ENCODE data around the gene HSDL1.

Gene HSDL1

GRCh38 chr16:84090211-84090610 lies 54.8 kb downstream of the HSDL1 start:
- Histone ChIP-seq H3K4me3 (ENCODE audit: low read length) (no peak overlapping the region), H3K27ac (ENCODE audit: low read length) (no peak overlapping the region), H3K79me2 (ENCODE audit: low read length) (no peaks in the 10 kb centered on the region), H3K9me3 (ENCODE audit: insufficient read depth, low read length) (no peaks in the 10 kb centered on the region), H3K9ac (ENCODE audit: low read length) (no peak overlapping the region), H3K27me3 (ENCODE audit: low read depth, low read length) (peaks cover 23% of the 10 kb centered on the region), H3K4me1 (ENCODE audit: low read length) (peaks cover 47% of the 10 kb centered on the region), H3K36me3 (replicated peaks; ENCODE audit: low read depth, low read length) (peaks cover 72% of the 10 kb centered on the region), H4K20me1 (ENCODE audit: insufficient read depth, low read length) (peaks cover 65% of the 10 kb centered on the region), H2AFZ (ENCODE audit: low read depth, low read length) (no peak overlapping the region), H3K4me2 (ENCODE audit: low read length) (no peak overlapping the region)
- TF ChIP-seq EZH2phosphoT487 (IDR thresholded peaks at IDR 0.05; ENCODE audit: low read depth): no peak
- TF ChIP-seq CTCF (IDR thresholded peaks at IDR 0.05; ENCODE audit: low read depth, low read length): no peak

- Histone ChIP-seq H3K27me3 (ENCODE audit: low read depth, low read length) (peaks cover 23% of the 10 kb centered on the region), H3K9ac (ENCODE audit: low read length) (no peak overlapping the region), H3K27ac (ENCODE audit: low read length) (no peak overlapping the region), H3K36me3 (replicated peaks; ENCODE audit: low read depth, low read length) (peaks cover 69% of the 10 kb centered on the region), H3K9me3 (ENCODE audit: insufficient read depth, low read length) (no peaks in the 10 kb centered on the region), H3K4me2 (ENCODE audit: low read length) (peak overlapping the region; percentile 37), H3K4me1 (ENCODE audit: low read length) (peaks cover 52% of the 10 kb centered on the region), H3K79me2 (ENCODE audit: low read length) (no peaks in the 10 kb centered on the region), H3K4me3 (ENCODE audit: low read length) (0 out of 2 replicates have a peak overlapping the region, but pooled peaks have one; percentile 14), H4K20me1 (ENCODE audit: insufficient read depth, low read length) (peaks cover 69% of the 10 kb centered on the region), H2AFZ (ENCODE audit: low read depth, low read length) (no peak overlapping the region)
- peak; percentile 35 for TF ChIP-seq CTCF (IDR thresholded peaks at IDR 0.05; ENCODE audit: low read depth, low read length)
- TF ChIP-seq EZH2phosphoT487 (IDR thresholded peaks at IDR 0.05; ENCODE audit: low read depth): 0 out of 2 replicates have a peak, but pooled peaks have one; percentile 38
Measured at GRCh38 chr16:84088695-84089395, 56.1 kb downstream of the HSDL1 start.

- no peaks in the 10 kb centered on the region for H3K9me3 ChIP-seq (ENCODE audit: insufficient read depth, low read length)
- H4K20me1 ChIP-seq (ENCODE audit: insufficient read depth, low read length): peaks cover 73% of the 10 kb centered on the region
- TF ChIP-seq CTCF (IDR thresholded peaks at IDR 0.05; ENCODE audit: low read depth, low read length) (no peak), EZH2phosphoT487 (IDR thresholded peaks at IDR 0.05; ENCODE audit: low read depth) (no peak; the same call in 1 of the 2 replicates)
- H3K79me2 ChIP-seq (ENCODE audit: low read length): no peaks in the 10 kb centered on the region
- no peak overlapping the region for H3K9ac ChIP-seq (ENCODE audit: low read length)
- no peak overlapping the region for H3K4me3 ChIP-seq (ENCODE audit: low read length)
- H3K36me3 ChIP-seq (replicated peaks; ENCODE audit: low read depth, low read length): peaks cover 63% of the 10 kb centered on the region
- H3K4me1 ChIP-seq (ENCODE audit: low read length): peaks cover 52% of the 10 kb centered on the region
- H3K27ac ChIP-seq (ENCODE audit: low read length): no peak overlapping the region
- H3K4me2 ChIP-seq (ENCODE audit: low read length): peak overlapping the region; percentile 8; the same call in 1 of the 2 replicates
- no peak overlapping the region for H2AFZ ChIP-seq (ENCODE audit: low read depth, low read length)
- peaks cover 23% of the 10 kb centered on the region for H3K27me3 ChIP-seq (ENCODE audit: low read depth, low read length)
Measured at GRCh38 chr16:84087466-84088151, 57.4 kb downstream of the HSDL1 start.

- Histone ChIP-seq H3K27ac (ENCODE audit: low read length) (no peak overlapping the region), H4K20me1 (ENCODE audit: insufficient read depth, low read length) (peaks cover 79% of the 10 kb centered on the region), H3K36me3 (replicated peaks; ENCODE audit: low read depth, low read length) (peaks cover 67% of the 10 kb centered on the region), H2AFZ (ENCODE audit: low read depth, low read length) (no peak overlapping the region), H3K9ac (ENCODE audit: low read length) (no peak overlapping the region), H3K27me3 (ENCODE audit: low read depth, low read length) (peaks cover 23% of the 10 kb centered on the region), H3K9me3 (ENCODE audit: insufficient read depth, low read length) (no peaks in the 10 kb centered on the region), H3K4me2 (ENCODE audit: low read length) (no peak overlapping the region), H3K4me1 (ENCODE audit: low read length) (peaks cover 52% of the 10 kb centered on the region), H3K4me3 (ENCODE audit: low read length) (no peak overlapping the region), H3K79me2 (ENCODE audit: low read length) (no peaks in the 10 kb centered on the region)
- TF ChIP-seq EZH2phosphoT487 (IDR thresholded peaks at IDR 0.05; ENCODE audit: low read depth) (no peak), CTCF (IDR thresholded peaks at IDR 0.05; ENCODE audit: low read depth, low read length) (no peak)
Measured at GRCh38 chr16:84087001-84087400, 58.0 kb downstream of the HSDL1 start.
